GM10248 (cell line): Measurements from ENCODE around the gene PGM2L1.
"Not testable (repeated sequence)": the region's sequence is repeated elsewhere in the genome, so short reads cannot be mapped to it uniquely, and the experiment has no call there.

ENCODE experiments used
- CTCF ChIA-PET: fragments of 300-600 bp; sonication (Branson Sonifier 250); formaldehyde crosslinking; extraction: SDS; loops from one replicate; lab custom pipeline; 2021; ENCODE audit warnings: antibody characterized with exemption; lab: Yijun Ruan, JAX
- POLR2A ChIA-PET: fragments of 350-650 bp; sonication (Branson Sonifier 250); formaldehyde crosslinking; extraction: SDS; loops from one replicate; lab custom pipeline; 2020; ENCODE audit warnings: antibody characterized with exemption; lab: Yijun Ruan, JAX
- DNase-seq: peaks from one replicate; pipeline ENCODE4 v3.0.0; 2012; ENCODE audit errors: extremely low spot score
- TF ChIP-seq, protein P1 (sequence below): IDR thresholded peaks from 2 replicates; pipeline ENCODE4 v1.5.1; 2012; ENCODE audit warnings: mild to moderate bottlenecking, low read depth; ENCODE audit errors: extremely low read depth, missing control alignments, control extremely low read depth

Gene PGM2L1

DNA sequence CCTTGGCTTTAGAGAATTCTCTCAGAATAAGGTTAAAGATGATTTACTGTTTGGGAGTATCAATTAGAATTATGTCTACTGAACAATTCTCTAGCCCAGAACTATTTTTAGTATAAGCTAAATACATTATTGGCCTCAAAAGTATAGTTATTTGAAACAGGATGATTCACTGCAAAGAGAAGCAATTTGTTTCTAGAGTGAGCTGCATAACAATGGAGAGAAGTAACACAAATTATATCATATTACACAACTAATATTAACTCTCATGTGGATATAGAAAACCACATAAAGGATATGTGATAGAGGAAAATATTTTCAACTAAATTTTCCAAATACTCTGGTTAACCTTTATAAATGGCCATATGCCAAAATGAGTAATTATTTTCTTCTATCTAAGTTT lies 24.9 kb downstream of the PGM2L1 start:
- DNase-seq: no peak
- CTCF ChIA-PET: interaction anchor here (1.0 to 3.1 kb wide), 2 partner anchors 16 to 1730 kb away, joined by 3 to 13 read pairs; no protein-coding TSS in a partner anchor
- POLR2A ChIA-PET: no interaction called here
- TF ChIP-seq, protein P1, sequence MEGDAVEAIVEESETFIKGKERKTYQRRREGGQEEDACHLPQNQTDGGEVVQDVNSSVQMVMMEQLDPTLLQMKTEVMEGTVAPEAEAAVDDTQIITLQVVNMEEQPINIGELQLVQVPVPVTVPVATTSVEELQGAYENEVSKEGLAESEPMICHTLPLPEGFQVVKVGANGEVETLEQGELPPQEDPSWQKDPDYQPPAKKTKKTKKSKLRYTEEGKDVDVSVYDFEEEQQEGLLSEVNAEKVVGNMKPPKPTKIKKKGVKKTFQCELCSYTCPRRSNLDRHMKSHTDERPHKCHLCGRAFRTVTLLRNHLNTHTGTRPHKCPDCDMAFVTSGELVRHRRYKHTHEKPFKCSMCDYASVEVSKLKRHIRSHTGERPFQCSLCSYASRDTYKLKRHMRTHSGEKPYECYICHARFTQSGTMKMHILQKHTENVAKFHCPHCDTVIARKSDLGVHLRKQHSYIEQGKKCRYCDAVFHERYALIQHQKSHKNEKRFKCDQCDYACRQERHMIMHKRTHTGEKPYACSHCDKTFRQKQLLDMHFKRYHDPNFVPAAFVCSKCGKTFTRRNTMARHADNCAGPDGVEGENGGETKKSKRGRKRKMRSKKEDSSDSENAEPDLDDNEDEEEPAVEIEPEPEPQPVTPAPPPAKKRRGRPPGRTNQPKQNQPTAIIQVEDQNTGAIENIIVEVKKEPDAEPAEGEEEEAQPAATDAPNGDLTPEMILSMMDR: no peak

DNA sequence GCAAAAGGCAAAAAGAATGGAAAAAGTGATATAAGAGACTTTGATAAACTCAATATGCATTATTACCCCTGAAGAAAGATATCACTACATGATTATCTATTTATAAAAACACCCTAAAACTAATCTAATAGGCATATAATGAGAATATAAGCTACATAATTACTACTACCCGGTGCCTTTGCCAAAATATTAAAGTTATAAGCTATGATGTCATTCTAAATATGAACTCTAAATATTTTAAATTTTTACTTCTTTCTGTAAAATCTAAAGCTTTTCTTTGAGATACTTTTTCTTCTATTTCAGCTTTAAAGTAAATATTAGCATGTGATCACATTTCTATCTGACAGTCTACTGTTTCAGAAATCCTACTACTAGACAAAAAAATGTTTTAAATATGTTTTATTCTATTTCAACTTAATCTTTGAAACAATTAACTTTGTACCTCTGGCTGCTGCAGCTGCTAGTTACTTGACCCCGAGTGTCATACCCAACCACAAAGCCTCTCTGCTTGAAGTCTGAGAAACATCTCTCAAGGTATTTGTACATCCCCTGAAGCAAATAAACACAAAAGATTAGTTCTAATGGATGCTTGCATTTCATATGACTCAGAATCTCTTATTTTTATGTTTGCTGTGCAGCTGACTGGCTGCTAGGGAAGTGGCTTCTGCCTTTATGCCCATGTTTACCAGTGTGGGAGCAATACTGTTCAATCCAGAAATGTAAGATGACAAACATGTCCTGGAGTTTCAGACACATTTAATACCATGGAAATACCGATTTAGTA lies 26.8 kb downstream of the PGM2L1 start:
- POLR2A ChIA-PET: no interaction called here
- CTCF ChIA-PET: interaction anchor here (3.1 kb wide), 1 partner anchor 18 kb away, joined by 13 read pairs; no protein-coding TSS in a partner anchor
- DNase-seq: no peak
- TF ChIP-seq, protein P1: no peak

DNA sequence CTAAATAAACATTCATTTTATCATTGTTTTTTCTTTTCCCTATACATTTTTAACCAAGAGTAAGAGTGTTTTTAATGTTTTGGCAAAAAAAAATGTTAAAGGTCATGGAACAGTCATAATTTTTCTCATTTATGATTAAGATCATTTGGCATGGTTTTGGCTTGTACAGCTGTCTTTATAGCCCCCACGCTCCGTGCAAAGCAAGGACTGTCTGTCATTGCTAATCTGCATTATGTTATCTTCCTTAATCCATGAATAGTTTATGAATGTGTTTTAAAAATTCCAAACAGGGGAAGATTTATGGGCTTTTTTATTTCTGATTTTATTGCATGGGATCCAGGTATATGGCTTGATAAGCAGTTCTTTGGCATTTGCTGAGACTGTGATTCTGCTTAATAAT lies 28.1 kb downstream of the PGM2L1 start:
- DNase-seq: no peak
- TF ChIP-seq, protein P1: no peak
- CTCF ChIA-PET: interaction anchor here (1.0 kb wide), 1 partner anchor 15 kb away, joined by 3 read pairs; no protein-coding TSS in a partner anchor
- POLR2A ChIA-PET: no interaction called here

DNA sequence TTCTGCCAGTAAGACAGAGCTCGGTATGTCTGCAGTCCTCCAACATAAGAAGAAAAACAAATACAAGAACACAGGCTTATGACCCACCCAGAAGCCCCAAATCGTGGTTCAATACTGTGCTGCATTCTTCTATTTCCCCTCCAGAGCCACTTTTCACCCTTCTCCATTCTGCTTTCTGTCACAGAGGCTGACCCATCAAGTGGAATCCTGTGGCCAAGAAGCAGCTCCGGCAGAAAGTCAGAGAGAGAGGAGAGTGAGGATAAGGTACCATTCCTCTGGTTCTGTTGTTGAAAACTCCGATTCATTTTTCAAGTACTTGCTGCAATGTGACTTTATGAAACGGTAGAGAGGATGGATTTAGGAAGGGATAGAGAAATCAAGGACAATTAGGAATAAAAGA lies 30.4 kb downstream of the PGM2L1 start:
- POLR2A ChIA-PET: no interaction called here
- TF ChIP-seq, protein P1: no peak
- DNase-seq: no peak
- CTCF ChIA-PET: interaction anchor here (1.7 to 2.8 kb wide), 3 partner anchors 10 to 82 kb away, joined by 3 to 9 read pairs (median 8); no protein-coding TSS in a partner anchor

DNA sequence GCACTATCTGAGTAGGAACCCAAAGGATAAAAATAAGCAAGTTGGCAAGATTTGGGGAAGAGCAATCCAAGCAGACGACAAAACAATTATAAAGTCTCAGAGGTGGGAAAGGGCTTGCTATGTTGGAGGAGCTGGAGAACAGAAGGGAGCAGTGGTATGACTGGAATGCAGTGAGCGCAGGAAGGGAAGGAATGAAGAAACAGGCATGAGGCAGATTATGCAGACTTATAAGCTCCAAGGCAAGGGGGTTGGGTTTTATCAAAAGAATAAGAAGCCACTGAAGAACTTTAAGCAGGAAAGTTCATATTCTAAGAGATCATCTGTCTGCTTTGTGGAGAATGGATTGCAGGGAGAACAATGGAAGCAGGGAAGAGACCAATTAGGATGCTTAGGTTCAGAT lies 31.7 kb downstream of the PGM2L1 start:
- no peak for DNase-seq
- POLR2A ChIA-PET: no interaction called here
- CTCF ChIA-PET: interaction anchor here (1.7 to 2.8 kb wide), 2 partner anchors 23 to 83 kb away, joined by 8 to 9 read pairs; no protein-coding TSS in a partner anchor
- TF ChIP-seq, protein P1: no peak

DNA sequence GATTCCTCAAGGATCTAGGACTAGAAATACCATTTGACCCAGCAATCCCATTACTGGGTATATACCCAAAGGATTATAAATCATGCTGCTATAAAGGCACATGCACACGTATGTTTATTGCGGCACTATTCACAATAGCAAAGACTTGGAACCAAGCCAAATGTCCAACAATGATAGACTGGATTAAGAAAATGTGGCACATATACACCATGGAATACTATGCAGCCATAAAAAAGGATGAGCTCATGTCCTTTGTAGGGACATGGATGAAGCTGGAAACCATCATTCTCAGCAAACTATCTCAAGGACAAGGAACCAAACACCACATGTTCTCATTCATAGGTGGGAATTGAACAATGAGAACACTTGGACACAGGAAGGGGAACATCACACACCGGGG lies 32.4 kb downstream of the PGM2L1 start:
- DNase-seq, POLR2A ChIA-PET: not testable (repeated sequence)
- CTCF ChIA-PET: interaction anchor here (0.6 kb wide), 1 partner anchor 44 kb away, joined by 3 read pairs; no protein-coding TSS in a partner anchor

DNA sequence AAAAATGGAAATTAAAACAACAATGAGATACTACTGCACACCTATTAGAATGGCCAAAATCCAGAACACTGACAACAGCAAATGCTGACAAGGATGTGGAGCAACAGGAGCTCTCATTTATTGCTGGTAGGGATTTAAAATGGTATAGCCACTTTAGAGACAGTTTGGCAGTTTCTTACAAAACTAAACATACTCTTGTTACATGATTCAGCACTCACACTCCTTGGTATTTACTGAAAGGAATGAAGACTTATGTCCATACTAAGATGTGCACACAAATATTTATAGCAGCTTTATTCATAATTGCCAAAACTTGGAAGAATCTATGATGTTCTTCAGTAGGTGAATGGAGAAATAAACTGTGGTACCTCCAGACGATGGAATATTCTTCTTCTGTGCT lies 40.8 kb downstream of the PGM2L1 start:
- no peak for DNase-seq
- CTCF ChIA-PET: interaction anchor here (1.0 to 1.4 kb wide), 3 partner anchors 11 to 36 kb away, joined by 3 to 4 read pairs (median 4); no protein-coding TSS in a partner anchor
- POLR2A ChIA-PET: no interaction called here
- TF ChIP-seq, protein P1: no peak
